AG08396 (cell line): ENCODE results near the gene ZNF550.
"Not testable (repeated sequence)": the region's sequence is repeated elsewhere in the genome, so short reads cannot be mapped to it uniquely, and the experiment has no call there.

Experiments used
- DNase-seq: peaks from one replicate; pipeline ENCODE4 v3.0.0; 2012; ENCODE audit warnings: low spot score, mixed read lengths

Gene ZNF550

DNA sequence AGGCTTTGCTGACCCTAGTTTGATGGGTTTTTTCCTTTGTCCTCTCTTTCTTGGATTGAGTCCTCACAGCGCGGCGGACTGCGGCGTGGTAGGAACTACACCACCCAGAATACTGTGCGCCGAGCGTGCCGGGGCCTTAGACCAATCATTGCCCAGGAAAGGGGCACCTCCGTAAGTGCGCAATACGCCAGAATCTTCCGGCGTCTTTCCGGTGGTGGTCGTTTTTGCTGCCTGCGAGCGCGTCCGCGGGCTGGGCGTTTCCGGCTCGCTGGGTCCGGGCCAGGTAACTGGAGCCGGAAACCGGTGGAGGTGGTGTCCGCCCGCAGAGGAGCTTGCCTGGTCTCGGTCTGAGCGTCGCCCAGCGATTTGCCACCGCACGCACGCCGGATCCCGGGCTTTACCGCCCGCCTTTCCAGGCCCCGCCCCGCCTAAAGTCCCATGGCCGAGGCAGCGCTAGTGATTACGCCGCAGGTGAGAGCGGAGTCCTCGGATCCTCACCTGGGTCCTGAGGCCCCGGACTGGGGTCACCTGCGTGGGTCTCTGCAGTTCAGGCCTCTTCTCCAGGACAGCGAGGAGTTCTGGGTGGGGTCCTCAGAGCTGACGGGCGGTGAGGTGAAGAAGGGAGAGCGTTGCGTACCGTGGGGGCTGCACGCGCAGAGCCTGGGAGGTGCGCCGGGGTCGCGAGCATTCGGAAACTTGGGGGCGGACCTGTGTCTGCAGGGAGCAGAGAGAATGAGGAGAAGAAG, 32.4 kb downstream of the ZNF550 start, which contains the start of gene ZNF549:
TSS of gene ZNF549 (plus strand) at position 221 of the 746 bp plus-strand sequence. CDS start at position 439, 218 bp downstream.
- DNase-seq: peak; percentile 95

- not testable (repeated sequence) for DNase-seq
These were observed 41.6 kb downstream of the ZNF550 start for GRCh38 chr19:57518021-57518420.

DNA sequence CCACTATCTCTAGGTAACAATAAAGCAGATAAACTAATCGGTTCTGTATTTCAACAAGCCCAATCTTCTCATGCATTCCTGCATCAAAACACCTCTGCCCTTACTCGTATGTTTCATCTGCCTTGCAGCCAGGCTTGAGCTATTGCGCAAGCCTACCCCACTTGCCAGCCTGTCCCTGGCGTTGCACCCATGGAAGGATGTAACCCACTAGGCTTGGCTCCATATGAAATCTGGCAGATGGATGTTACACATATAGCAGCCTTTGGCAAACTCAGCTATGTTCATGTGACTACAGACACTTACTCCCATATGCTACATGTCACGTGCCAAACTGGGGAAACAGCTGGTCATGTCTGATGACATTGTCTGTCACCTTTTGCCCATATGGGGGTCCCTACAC, 44.4 kb downstream of the ZNF550 start:
- no peak for DNase-seq

- no peak for DNase-seq
These were observed 46.8 kb downstream of the ZNF550 start for GRCh38 chr19:57512845-57513244.

DNA sequence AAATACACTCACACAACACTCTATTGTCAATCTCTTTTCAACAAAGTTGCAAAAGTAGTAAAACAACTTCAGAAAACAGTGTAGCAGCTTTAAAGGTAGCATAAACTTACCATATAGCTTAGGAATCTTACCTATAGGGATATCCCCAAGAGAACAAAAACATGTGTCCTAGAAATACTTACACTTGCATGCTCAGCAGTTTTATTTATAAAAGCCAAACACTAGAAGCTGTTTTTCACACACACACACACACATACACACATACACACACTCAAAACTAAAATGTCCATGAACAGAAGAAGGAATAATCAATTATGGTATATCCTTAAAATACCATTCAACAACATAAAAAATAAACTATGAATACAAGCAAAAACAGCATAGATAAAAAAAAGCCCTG, 48.2 kb downstream of the ZNF550 start:
- DNase-seq: no peak

DNA sequence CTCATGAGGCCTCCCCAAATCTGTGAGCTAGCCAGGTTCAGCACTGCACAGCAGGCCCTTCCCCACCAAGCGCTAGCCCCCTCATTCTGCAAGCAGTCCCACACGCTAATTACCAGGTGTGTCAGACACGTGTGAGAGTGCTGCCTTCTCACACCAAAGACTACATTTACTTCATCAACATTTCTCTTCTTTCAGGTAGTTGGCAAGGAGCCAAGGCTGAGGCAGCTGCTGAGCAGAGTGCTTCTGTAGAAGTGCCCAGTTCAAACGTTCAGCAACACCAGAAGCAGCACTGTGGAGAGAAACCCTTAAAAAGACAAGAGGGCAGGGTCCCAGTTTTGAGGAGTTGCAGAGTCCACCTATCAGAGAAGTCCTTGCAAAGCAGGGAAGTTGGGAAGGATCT, 53.5 kb downstream of the ZNF550 start:
- no peak for DNase-seq

DNA sequence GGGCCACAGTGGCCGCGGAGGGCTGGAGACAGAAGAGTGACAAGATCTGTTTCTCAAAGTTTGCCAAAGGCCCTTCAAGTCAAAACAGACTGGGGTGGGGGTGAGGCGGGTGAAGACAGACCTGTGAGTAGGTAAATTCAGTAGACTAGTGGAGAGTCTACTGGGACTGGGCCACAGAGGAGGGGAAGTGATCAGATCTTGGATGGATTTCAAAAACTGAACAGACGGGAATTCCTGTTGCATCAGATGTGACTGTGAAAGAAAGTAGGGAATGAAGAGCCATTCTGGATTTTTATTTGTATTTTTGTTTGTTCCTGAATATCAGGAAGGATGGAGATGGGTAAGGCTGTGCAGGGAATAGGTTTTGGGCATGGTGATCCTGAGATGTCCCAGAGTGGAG, 59.3 kb downstream of the ZNF550 start:
- not testable (repeated sequence) for DNase-seq

GRCh38 chr19:57499680-57500395, 59.8 kb downstream of the ZNF550 start, which contains the start of gene ZNF773:
TSS of gene ZNF773 (plus strand) at chr19:57499938. CDS start at chr19:57500081, 143 bp downstream.
- peak; percentile 95 for DNase-seq

DNA sequence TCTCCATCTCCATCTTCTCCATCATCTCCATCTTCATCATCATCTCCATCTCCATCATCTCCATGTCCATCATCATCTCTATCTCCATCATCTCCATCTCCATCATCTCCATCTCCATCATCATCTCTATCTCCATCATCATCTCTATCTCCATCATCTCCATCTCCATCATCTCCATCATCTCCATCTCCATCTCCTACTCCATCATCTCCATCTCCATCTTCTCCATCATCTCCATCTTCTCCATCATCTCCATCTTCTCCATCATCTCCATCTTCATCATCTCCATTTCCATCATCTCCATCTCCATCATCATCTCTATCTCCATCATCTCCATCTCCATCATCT, 60.4 kb downstream of the ZNF550 start:
- not testable (repeated sequence) for DNase-seq

DNA sequence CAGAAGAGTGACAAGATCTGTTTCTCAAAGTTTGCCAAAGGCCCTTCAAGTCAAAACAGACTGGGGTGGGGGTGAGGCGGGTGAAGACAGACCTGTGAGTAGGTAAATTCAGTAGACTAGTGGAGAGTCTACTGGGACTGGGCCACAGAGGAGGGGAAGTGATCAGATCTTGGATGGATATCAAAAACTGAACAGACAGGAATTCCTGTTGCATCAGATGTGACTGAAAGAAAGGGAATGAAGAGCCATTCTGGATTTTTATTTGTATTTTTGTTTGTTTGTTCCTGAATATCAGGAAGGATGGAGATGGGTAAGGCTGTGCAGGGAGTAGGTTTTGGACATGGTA, 71.4 kb downstream of the ZNF550 start:
- not testable (repeated sequence) for DNase-seq

GRCh38 chr19:57487477-57488298, 72.0 kb downstream of the ZNF550 start, which contains the start of gene ZNF419:
TSS of gene ZNF419 (plus strand) at chr19:57487750. CDS start at chr19:57487951, 201 bp downstream.
- DNase-seq: peak; percentile 94
